Neural progenitor cell (in vitro differentiated cells): ENCODE measurements around the gene SLC7A7. TPM values are rescaled to one million over a fixed set of nuclear protein-coding genes. Genes with fewer than 3 reads are reported as not detected.
"Not testable (repeated sequence)": the region's sequence is repeated elsewhere in the genome, so short reads cannot be mapped to it uniquely, and the experiment has no call there.

Experiments used
- DNase-seq: peaks from one replicate; pipeline ENCODE4 v3.0.0-alpha.2; 2016; ENCODE audit warnings: low spot score
- H2AFZ ChIP-seq: fragments of 200-600 bp; sonication (generic); replicated peaks from 2 replicates; pipeline ENCODE4 v1.6.1; 2016; ENCODE audit warnings: antibody characterized with exemption
- H3F3A ChIP-seq: fragments of 200-600 bp; sonication (generic); 2 replicates; pipeline ENCODE4 v1.6.1; 2016; ENCODE audit warnings: antibody characterized with exemption, low read depth
- H3K27ac ChIP-seq: fragments of 200-600 bp; sonication (generic); 2 replicates; pipeline ENCODE4 v1.5.1; 2016; ENCODE audit warnings: mild to moderate bottlenecking
- H3K27me3 ChIP-seq: fragments of 200-600 bp; sonication (generic); 2 replicates; pipeline ENCODE4 v1.6.1; 2016; ENCODE audit warnings: mild to moderate bottlenecking, moderate library complexity
- H3K36me3 ChIP-seq: fragments of 200-600 bp; sonication (generic); 2 replicates; pipeline ENCODE4 v1.5.1; 2016
- H3K4me1 ChIP-seq: fragments of 200-600 bp; sonication (generic); 2 replicates; pipeline ENCODE4 v1.6.1; 2016; ENCODE audit warnings: mixed run types
- H3K4me2 ChIP-seq: fragments of 200-600 bp; sonication (generic); 2 replicates; pipeline ENCODE4 v1.6.1; 2016
- H3K4me3 ChIP-seq: fragments of 200-600 bp; sonication (generic); 2 replicates; pipeline ENCODE4 v1.5.1; 2016
- H3K79me2 ChIP-seq: fragments of 200-600 bp; sonication (generic); 2 replicates; pipeline ENCODE4 v1.6.1; 2016; ENCODE audit warnings: low read depth
- H3K9ac ChIP-seq: fragments of 200-600 bp; sonication (generic); 2 replicates; pipeline ENCODE4 v1.6.1; 2016
- H3K9me3 ChIP-seq: fragments of 200-600 bp; sonication (generic); 2 replicates; pipeline ENCODE4 v1.5.1; 2016; ENCODE audit warnings: low read depth
- H4K20me1 ChIP-seq: fragments of 200-600 bp; sonication (generic); 2 replicates; pipeline ENCODE4 v1.6.1; 2016; ENCODE audit warnings: low read depth
- H3K27ac Mint-ChIP-seq: 3 replicates; pipeline ENCODE4 v1.8.0; 2021; ENCODE audit warnings: mixed read lengths
- H3K27me3 Mint-ChIP-seq: 2 replicates; pipeline ENCODE4 v1.8.0; 2022; ENCODE audit warnings: low read depth, mild to moderate bottlenecking, inconsistent platforms, moderate library complexity, mixed read lengths; ENCODE audit not compliant: insufficient read depth
- H3K36me3 Mint-ChIP-seq: 3 replicates; pipeline ENCODE4 v1.8.0; 2021; ENCODE audit warnings: mixed read lengths
- H3K4me1 Mint-ChIP-seq: 3 replicates; pipeline ENCODE4 v1.8.0; 2021; ENCODE audit warnings: mixed read lengths
- H3K4me3 Mint-ChIP-seq: 3 replicates; pipeline ENCODE4 v1.8.0; 2021; ENCODE audit warnings: mild to moderate bottlenecking, moderate library complexity, mixed read lengths
- H3K9me3 Mint-ChIP-seq: 3 replicates; pipeline ENCODE4 v1.8.0; 2020; ENCODE audit warnings: mixed read lengths
- CTCF ChIP-seq: fragments of 200-600 bp; sonication (generic); IDR thresholded peaks from 2 replicates; pipeline ENCODE4 v1.5.1; 2017; ENCODE audit warnings: antibody characterized with exemption, mild to moderate bottlenecking
- EZH2 ChIP-seq: fragments of 200-600 bp; sonication (generic); IDR thresholded peaks from 2 replicates; pipeline ENCODE4 v1.6.1; 2017; ENCODE audit warnings: antibody characterized with exemption, mild to moderate bottlenecking, moderate library complexity
- EZH2phosphoT487 ChIP-seq: fragments of 200-600 bp; sonication (generic); IDR thresholded peaks from 2 replicates; pipeline ENCODE4 v1.6.1; 2017; ENCODE audit warnings: antibody characterized with exemption
- total RNA-seq: library from RNA; depleted of rRNA; stranded (reverse); fragments of >200 nt; gene quantifications from 2 replicates; pipeline ENCODE4 v1.2.3, GENCODE V29; 2015; ENCODE audit warnings: low replicate concordance

Gene SLC7A7
- total RNA-seq, 1 donor from 2014 or later = 5.6 TPM

GRCh38 chr14:22856428-22856827, 41.2 kb upstream of the SLC7A7 start:
- H3F3A ChIP-seq = no peaks in the 10 kb centered on the region
- H3K27me3 Mint-ChIP-seq = peaks cover 2% of the 10 kb centered on the region
- H2AFZ ChIP-seq = no peak overlapping the region
- no peaks in the 10 kb centered on the region for H3K79me2 ChIP-seq
- no peaks in the 10 kb centered on the region for H3K36me3 ChIP-seq
- no peak overlapping the region for H3K4me2 ChIP-seq
- TF ChIP-seq EZH2phosphoT487 (no peak), EZH2 (no peak), CTCF (no peak)
- H3K4me3 ChIP-seq = no peak overlapping the region
- H3K9me3 ChIP-seq = no peaks in the 10 kb centered on the region
- no peak overlapping the region for H3K27ac Mint-ChIP-seq
- no peaks in the 10 kb centered on the region for H3K36me3 Mint-ChIP-seq
- H3K4me1 Mint-ChIP-seq = peaks cover 6% of the 10 kb centered on the region
- DNase-seq = no peak
- H4K20me1 ChIP-seq = no peaks in the 10 kb centered on the region
- no peak overlapping the region for H3K4me3 Mint-ChIP-seq
- no peak overlapping the region for H3K9ac ChIP-seq
- H3K9me3 Mint-ChIP-seq = peaks cover 2% of the 10 kb centered on the region
- H3K27ac ChIP-seq = no peak overlapping the region
- H3K4me1 ChIP-seq = no peaks in the 10 kb centered on the region
- H3K27me3 ChIP-seq = no peaks in the 10 kb centered on the region

GRCh38 chr14:22854963-22855724, 39.9 kb upstream of the SLC7A7 start:
- H3K4me2 ChIP-seq = no peak overlapping the region
- no peak for TF ChIP-seq CTCF
- no peak for TF ChIP-seq EZH2phosphoT487
- no peak for TF ChIP-seq EZH2
- no peaks in the 10 kb centered on the region for H4K20me1 ChIP-seq
- no peak overlapping the region for H3K27ac ChIP-seq
- no peaks in the 10 kb centered on the region for H3K4me1 ChIP-seq
- Mint-ChIP-seq H3K36me3 (no peaks in the 10 kb centered on the region), H3K27ac (no peak overlapping the region), H3K9me3 (no peaks in the 10 kb centered on the region), H3K27me3 (peaks cover 2% of the 10 kb centered on the region), H3K4me3 (no peak overlapping the region), H3K4me1 (peaks cover 6% of the 10 kb centered on the region)
- DNase-seq = no peak
- no peak overlapping the region for H3K9ac ChIP-seq
- no peaks in the 10 kb centered on the region for H3K27me3 ChIP-seq
- no peaks in the 10 kb centered on the region for H3K36me3 ChIP-seq
- no peak overlapping the region for H2AFZ ChIP-seq
- no peaks in the 10 kb centered on the region for H3K9me3 ChIP-seq
- H3K79me2 ChIP-seq = no peaks in the 10 kb centered on the region
- H3K4me3 ChIP-seq = no peak overlapping the region
- no peaks in the 10 kb centered on the region for H3F3A ChIP-seq

GRCh38 chr14:22854296-22854695, 39.1 kb upstream of the SLC7A7 start:
- H3K9me3 ChIP-seq, H3K27ac Mint-ChIP-seq, H3K9ac ChIP-seq, H3K4me3 Mint-ChIP-seq, H3K4me3 ChIP-seq, H3K27me3 Mint-ChIP-seq, H2AFZ ChIP-seq, H4K20me1 ChIP-seq, H3K4me1 Mint-ChIP-seq, H3K4me2 ChIP-seq, DNase-seq, H3K36me3 Mint-ChIP-seq, H3K9me3 Mint-ChIP-seq, H3K27me3 ChIP-seq, H3K36me3 ChIP-seq, H3K79me2 ChIP-seq, H3K27ac ChIP-seq, H3F3A ChIP-seq, H3K4me1 ChIP-seq: not testable (repeated sequence)
